Measurements from ENCODE around the gene SLC25A47.
"Not testable (repeated sequence)": the region's sequence is repeated elsewhere in the genome, so short reads cannot be mapped to it uniquely, and the experiment has no call there.

SLC25A47 gene, protein sequence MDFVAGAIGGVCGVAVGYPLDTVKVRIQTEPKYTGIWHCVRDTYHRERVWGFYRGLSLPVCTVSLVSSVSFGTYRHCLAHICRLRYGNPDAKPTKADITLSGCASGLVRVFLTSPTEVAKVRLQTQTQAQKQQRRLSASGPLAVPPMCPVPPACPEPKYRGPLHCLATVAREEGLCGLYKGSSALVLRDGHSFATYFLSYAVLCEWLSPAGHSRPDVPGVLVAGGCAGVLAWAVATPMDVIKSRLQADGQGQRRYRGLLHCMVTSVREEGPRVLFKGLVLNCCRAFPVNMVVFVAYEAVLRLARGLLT

DNA sequence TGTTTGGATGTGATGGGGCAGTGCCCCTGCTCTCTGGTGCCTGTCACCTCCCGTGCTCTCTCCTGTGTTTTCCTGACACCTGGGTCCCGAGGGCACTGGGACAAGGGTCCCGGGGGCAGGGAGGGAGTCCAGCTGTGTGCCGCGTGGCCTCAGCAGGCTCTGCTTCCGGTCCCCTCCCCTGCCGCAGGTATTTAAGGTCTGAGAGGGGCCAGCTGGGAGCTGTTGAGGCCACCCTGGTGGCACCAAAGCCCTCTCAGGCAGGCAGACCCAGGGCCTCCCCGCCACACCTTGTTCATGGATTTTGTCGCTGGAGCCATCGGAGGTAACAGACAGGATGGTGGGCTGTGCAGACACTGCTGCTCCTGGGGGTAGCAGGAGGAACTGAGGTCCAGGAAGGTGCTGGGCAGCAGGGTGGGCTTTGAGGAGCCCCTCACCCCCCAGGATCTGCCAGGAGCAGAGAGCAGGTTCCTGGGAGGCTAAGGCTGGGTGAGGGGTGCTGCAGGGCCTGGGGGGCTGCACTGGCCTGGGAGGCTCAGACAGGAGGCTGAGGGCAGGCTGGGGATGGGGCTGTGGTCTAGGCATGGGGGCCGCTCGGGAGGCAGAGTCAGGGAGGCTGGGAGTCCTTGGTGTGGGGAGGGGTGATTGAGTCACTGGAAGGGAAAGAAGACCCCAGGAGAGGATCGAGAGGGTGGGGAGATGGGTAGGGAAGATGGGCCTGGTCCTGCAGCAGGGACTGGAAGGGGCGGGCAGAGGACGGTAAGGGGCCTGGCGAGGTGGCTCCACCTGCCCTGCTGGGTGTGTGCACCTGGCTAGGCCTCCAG is at the start of gene SLC25A47:
SLC25A47 (plus strand) TSS at position 219 of the 821 bp plus-strand sequence; CDS start at position 295, 76 bp downstream.
- no peak for DNase-seq

DNA sequence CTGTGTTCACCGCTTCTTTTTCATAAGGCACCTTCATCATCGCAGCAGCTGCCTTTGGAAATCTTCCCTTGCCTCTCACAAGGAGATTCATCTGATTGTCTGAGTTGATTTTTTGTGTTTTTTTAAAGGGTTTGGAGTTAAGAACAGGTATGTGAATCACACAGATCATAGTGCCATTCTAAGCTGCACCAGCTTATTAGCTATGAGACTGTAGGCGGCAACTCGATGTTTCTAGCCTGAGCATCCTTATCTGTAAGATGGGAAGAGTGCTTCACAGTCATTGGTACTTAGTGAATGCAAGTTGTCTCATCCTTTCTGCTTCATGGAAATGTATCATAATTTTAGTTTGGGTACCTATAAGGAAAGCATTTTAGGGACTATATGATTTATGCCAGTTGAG is 48.9 kb upstream of the SLC25A47 start:
- DNase-seq = no peak

DNA sequence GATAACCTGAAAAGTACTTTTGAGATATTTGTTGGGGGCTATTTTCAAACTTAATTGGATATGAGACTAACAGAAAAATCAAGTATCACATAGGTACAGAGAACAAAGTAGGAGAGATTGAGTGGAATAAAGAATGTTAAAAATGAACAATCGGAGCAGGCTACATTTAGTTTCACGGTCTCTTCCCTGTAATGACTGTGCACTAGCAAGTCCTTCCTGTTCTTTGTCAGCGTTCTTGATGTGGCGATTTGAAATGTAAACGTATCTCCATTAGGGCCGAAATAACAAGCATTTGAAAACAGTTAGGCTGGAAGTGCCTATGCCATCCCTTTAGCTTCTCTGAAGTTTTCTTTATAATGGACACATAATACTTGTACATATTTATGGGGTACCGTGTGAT is 47.9 kb upstream of the SLC25A47 start:
- no peak for DNase-seq

DNA sequence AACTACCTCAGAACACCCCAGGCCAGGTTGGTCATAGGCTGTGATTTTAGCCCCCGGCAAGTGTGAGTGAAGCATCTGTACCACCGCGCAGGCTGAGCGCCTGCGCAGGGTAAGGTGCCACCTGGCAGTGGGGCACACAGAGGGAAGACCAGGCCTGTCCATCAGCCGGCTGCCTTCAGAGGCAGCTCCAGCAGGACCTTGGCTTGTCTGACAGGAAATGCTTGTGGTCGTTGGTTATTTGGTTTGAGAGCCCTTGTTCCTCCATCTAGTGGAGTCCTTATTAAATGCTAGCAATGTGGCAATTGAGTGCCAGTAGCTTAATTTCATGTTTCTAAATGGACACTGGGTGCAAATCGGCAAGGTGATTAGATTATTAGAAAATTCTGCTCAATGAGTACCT is 44.4 kb upstream of the SLC25A47 start:
- no peak for DNase-seq

DNA sequence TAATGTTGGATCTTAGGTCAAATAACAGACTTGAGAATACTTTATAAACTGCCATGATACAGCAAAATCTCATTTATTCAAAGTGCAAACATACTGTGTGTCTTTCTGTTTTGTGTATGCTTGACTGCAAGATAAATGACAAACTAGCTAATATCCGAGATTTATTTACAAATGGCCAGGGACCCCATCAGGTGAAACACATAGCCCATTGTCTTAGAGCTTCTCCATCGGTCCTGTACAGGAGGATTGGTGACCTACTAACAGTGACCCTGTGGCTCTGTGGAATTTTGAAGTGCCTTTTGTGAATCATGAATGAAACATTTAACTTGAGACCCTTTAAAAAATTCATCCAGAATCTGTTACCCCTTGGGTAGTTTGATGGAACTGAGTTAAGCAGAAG is 44.0 kb upstream of the SLC25A47 start:
- no peak for DNase-seq

DNA sequence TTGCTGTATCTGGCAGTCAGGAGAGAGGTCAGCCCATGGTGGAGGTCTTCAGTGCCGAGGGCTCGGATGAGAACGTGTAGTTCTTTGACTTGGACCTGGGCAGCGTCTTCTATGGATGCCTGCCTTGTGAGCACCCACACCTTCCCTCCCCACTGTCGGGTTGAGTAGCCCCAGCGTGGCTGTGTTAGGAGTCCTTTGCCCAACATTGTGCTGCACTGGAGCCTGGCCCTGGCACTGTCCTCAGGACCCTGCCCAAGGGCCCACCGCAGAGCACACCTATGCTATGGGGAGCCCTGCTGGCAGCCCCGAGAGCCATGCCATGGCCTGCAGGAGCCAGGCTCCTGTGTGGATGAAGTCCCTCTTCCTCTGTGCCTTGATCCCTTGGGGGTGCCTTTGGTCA is 43.6 kb upstream of the SLC25A47 start:
- DNase-seq = no peak

DNA sequence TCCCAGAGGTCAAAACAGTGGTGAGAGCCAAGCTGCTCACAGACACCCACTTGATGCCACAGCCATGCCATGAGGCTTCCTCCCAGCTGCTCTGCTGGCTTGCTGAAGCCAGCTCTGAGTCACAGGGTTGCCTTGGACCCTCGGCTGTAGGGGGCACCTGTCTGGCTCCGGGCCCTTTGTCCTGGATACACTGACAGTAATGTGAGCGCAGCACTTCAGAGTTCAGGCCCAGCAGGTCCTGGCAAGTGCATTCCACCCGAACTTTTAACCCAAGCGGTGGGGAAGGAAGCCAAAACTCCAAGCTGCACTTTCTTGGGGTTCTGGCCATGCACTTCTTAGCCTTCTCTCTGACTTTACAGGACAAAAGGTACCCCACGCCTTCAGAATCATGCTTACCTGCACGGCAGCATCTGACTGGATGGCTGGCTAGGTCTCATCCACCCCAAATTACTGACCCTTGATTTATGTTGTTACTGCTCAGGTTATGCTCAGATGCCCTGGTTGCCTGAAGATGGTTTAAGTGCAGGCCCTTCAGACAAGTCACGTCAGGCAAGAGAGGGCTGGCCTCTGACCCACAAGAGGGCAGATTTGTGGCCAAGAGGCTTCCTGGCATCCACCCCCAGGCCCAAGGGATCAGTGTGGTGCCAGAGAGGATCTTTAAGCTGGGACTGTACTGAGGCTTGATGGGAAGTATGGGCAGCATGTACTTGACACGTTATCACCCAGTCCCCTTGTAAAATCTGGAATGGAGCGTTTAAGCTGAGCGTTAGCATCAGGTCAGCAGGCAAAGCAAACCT is 41.7 kb upstream of the SLC25A47 start:
- DNase-seq = no peak

DNA sequence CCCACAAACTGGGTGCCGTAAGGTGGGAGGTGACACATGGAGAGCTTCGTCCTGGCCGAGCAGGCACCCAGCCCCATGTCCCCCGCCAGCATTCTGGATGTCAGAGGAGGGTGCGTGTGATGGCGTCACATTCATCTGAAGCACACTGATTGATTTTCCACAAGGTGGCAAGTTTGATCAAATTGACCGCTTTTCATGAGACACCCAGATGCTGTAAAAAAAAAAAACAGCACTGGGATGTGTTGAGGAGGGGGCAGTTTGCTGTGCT is 41.1 kb upstream of the SLC25A47 start:
- no peak for DNase-seq

DNA sequence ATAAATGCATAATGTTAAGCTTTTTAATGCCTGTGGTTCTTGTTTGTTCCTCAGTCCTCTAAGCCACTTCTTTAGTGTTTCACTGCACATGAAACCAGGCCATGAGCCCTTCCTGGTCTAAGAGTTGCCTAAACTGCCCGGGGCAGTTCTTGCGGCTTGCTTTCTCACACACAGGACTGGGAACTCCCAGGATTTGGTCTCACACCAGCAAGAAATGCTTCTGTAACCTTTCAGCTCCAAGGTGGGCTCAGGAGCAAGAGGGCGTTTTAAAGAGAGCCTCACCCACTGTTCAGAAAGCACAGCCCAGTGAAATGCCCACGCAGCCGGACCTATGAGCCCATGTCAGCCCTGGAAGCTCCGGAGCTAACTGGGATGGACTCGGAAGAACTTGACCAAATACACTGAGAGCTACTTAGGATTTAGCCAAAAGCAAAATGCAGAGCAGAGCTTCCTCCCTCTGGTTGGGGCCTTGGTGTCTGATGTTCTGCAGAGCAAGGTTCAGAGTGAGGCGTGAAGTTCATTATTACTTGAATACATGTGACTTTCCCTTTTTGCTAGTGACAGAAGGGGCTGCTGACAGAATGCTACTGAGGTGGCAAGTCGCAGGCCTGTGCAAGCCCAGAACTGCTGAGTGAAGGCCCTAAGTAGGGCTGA is 40.2 kb upstream of the SLC25A47 start:
- DNase-seq = no peak

DNA sequence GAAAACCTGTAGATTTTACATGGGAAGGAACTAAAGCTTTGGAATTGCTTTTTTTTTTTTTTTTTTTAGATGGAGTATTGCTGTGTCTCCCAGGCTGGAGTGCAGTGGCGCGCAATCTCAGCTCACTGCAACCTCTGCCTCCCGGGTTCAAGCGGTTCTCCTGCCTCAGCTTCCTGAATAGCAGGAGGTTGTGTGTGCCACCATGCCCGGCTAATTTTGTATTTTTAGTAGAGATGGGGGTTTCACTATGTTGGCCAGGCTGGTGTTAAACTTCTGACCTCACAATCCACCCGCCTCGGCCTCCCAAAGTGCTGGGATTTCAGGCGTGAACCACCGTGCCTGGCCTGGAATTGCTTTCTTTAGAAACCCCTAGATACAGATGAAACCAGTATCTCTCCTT is 39.7 kb upstream of the SLC25A47 start:
- DNase-seq = not testable (repeated sequence)

DNA sequence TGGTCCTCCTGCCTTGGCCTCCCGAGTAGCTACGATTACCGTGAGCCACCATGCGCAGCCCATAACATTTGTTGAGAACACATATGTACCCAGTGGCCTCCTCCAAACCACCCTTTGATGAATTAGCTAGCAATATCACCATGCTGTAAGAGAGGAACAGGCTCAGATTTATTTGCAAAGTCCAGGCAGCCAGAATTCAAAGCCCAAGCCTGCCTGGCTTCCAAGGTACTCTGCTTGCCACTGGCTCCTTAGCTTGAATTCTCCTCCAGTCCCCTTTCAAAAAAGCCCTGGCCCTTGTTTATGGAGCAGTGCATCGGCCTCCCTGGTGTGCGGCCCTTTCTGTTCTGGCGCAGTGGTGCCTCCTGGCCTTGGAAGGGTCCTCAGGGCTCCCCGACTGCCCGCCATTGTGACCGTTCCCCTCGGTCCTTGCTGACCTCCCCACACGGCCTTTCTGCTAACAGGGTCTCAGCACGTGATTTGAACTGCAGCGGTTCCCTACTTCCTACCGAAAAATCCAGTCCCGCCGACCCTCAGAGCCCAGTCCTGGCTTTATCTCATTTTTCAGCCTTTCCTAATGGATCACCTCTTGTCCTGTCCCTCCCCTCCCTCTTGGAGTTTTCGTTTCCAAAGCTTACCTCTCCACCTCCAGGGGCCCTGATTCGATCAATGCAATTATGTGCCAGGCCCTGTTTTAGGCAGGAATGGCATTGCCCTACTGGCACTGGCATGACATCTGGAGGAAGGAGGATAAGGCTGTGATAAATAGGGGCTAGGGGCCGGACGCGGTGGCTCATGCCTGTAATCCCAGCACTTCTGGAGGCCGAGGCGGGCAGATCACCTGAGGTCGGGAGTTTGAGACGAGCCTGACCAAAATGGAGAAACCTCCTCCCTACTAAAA is 38.9 kb upstream of the SLC25A47 start:
- DNase-seq = no peak

DNA sequence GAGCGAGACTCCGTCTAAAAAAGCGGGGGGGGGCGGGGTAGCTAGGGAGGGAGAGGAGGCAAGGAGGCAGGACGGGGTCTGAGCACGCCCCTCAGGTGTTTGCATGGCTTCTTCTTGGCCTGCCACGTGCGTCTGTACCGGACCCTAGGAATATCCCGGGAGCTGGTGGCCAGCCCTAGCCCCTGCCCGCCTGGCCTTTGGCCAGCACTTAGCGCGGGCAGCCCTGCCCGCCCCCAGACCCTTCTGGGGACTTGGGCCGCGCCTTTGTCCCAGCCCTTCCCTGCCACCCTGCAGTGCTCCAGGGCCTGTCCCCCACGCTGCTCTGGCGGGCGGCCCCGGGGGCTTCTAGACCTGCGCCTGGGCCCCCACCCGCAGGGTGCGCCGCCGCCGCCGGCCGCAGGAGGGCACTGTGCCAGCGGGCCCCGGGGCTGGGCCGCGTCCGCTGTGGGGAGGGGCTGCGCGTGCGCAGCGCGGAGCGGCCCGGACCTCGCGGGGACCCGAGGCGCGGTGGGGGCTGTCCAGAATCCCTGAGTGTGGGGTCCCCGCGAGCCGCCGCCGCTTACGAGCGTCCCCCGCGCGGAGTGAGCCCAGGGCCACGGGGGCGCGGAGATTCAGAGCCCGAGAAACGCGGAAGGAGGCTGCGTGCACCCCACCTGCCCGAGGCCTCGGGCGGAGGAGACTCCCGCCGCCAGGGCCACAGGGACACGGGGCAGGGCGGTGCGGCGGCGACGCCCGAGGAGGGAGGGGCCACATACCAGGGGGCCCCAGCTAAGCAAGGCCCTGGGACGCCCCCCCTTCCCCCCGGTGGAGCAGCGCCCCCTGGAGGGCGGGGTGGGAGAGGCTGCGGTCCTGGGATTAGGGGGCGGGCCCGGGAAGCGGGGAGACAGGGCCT is 37.9 kb upstream of the SLC25A47 start:
- peak; percentile 68 to 82 for DNase-seq

DNA sequence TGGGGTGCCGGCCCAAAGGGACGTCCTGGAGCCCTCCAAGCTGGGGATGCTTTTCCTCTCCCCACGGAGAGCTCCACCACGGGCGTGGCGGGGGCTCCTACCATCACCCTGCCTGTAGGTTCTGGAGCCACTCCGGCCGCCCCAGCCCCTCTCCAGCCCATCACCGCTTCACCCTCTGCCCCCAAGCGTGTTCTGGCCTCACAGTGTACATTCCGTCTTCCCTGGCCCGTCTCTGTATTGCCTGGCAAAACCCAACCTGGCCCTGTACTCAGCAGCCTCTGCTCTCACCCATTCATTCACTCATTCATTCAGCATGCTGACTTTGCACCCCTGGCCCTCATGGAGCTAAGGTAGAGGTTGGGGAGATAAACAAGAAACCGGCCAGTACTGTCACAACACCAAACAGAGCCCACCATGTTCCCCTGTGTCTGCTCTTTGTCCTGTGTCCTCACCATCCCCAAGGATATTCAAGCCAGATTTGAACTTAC is 37.2 kb upstream of the SLC25A47 start:
- DNase-seq = no peak

DNA sequence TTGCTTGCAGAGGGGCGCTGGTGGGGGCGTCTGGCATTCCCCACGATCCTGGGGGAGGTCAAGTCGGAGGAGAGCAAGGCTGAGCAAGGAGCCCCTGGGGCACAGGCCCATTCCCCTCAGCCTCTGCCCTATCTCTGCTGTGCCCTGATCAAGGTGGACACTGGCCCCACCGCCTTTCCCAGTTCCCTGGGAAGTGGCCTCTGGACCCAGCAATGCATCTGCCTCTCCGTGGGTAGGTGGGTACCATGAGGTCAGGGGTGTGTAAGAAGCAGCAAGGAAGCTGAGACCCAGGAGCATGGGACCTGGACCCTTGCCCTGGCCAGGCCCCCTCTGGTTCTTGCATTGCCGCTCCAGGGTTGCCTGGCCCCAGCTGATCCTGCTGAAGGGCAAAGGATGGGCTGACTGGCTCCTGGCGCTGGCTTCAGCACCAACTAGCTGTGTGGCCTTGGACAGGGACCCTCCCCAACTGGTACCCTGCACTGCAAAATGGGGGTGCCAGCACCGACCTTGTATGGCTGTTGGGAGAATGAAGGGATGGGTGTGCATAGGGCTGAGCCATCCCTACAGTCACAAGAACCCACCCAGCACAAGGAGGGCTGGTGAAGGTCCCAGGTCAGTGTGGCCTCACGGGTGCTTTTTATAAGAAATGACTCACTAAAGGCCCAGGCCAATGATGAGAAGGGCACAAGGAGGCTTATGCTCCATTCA is 36.5 kb upstream of the SLC25A47 start:
- DNase-seq = no peak

DNA sequence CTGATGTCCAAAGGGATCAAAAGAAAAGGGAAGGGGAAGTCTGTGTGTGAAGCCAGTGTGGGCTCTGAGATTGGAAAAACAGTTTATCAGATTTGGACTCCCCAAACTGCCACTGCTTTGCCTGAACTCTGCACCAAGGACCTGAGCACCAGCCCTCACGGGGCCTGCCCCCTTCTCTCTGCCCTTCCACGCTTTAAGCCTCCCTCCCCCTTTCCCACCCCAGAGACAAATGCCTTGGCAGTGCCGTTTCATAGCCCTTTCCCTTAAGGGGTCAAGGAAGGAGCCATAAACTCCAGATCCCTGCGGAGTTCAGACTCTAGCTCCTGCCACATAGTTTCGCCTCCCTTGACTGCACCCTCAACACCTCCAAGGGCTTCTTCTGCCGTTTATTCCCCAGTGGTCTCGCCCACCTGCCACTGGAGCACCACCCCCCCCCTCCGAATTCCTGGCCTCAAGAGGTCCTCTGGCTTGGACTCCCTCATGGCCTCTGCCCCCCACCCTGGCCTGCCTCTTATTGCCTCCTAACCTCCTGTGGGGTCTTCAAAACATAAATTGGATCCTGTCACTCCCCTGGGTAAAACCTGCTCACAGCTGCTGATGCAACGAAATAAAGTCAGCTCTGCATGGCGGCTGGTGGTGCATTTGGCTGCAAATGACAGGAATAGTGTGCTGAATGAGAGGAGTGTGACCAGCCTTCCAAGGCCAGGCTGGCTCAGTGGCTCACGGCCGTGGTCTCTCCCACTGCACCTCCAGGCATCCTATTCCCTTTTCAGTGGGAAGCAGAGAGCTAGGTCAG is 35.7 kb upstream of the SLC25A47 start:
- no peak for DNase-seq

DNA sequence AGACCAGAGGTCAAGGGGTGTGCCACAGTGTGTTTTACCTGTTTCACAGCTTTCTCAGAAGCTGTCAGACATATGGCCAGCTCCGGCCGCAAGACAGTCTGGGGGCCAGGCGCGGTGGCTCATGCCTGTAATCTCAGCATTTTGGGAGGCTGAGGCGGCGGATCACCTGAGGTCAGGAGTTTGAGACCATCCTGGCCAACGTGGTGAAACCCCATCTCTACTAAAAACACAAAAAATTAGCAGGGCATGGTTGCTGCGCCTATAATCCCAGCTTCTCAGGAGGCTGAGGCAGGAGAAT is 35.2 kb upstream of the SLC25A47 start:
- DNase-seq = not testable (repeated sequence)

DNA sequence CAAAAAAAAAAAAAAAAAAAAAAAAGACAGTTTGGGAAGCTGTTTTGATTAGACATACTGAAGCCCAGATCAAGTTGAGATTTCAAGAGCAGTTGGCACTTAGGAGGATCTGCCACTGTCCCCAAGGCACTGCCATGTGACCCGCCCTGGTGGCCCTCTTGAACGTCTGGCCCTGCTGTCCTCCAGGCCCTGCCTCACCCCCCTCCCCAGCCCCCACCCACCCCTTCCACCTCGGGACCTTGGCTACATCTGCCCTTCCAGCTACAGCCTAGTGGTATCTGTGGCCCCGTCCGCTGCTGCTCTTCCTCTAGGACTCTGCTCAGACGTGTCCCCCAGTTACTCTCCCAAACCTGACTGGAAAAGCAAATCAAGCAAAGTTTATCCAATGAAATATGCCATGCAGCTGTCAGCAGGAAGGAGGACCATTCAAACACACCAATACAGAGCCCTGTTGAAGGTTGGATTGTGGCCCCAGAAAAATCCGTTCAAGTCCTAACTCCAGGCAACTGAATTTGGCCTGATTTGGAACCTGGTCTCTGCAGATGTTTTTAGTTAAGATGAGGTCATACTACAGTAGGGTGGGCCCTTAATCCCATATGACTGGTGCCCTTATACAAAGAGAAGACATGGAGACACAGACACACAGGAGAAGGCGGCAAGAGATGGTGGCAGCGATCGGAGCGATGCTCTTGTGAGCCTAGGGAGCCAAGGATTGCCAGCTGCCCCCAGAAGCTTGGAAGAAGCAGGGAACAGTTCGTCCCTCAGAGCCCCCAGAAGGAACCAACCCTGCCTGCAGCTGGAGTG is 34.6 kb upstream of the SLC25A47 start:
- no peak for DNase-seq

DNA sequence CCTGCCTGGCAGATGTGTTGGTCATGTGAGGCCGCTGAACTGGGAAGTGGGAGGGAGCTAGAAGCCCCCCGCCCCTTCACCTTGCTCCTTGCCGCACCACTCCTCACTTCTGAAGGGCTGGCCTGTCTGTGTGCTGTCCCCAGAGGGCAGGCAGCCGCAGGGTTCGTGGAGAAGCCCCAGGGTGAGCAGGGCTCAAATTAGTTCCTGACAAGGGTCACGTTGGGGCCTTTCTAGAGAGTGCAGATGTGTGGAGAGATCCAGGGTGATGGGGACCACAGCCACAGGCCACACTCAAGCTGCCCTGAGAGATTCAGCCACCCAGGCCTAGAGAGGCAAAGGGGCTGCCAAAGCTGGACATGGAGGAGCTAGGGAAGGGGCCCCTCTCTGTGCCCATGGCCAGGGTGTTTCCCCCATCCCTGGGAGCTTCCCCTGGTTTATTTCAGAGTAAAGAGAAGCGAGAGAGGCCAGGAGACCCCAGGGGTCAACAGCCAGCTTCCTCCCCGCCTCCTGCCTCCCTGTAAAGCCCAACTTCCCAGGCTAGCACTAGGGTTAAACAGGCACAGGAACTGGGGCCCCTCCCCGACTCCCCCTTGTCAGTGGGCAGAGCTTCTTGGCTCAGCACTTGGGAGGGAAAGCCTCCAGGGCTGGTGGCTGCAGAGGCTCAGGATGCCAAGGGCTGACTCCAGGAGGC is 33.1 kb upstream of the SLC25A47 start:
- no peak for DNase-seq
